ENCODE results near the gene SEMA3F.

SEMA3F gene

DNA sequence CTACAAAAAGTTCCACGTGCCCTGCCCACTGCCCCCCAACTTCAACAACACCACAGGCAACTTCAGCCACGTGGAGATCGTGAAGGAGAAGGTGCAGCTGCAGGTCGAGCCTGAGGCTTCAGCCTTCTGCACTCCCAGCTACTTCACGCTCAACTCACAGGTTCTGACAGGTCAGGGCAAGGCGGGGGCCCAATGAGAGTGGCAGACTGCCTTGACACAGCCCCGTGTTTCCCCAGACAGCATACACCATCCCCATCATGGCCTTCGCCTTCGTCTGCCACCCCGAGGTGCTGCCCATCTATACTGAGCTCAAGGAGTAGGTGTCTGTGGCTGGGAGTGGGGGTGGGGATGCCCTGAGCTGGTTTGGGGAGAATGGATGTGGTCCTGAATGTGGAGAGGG lies 62.6 kb downstream of the SEMA3F start:
- TF ChIP-seq CTCF (IDR thresholded peaks at IDR 0.05; ENCODE audit: low read depth, low read length): no peak
- H3K4me3 ChIP-seq (ENCODE audit: low read depth, low read length): no peak overlapping the region

DNA sequence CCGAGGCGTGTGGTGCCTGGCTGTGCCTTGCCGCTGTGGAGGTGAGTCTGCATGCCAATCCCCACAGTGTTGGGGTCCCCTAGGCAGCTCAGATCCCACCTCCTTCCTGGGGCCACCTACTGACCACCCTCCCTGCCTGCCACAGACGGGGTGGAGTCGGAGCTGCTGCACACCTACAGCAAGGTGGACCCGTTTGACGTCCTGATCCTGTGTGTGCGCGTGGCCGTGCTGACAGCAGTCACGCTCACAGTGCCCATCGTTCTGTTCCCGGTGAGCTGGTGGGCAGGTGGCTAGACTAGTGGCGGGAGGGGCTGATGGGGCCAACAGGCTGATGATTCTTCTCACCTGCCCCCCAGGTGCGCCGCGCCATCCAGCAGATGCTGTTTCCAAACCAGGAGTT lies 63.3 kb downstream of the SEMA3F start:
- H3K4me3 ChIP-seq (ENCODE audit: low read depth, low read length): no peak overlapping the region

DNA sequence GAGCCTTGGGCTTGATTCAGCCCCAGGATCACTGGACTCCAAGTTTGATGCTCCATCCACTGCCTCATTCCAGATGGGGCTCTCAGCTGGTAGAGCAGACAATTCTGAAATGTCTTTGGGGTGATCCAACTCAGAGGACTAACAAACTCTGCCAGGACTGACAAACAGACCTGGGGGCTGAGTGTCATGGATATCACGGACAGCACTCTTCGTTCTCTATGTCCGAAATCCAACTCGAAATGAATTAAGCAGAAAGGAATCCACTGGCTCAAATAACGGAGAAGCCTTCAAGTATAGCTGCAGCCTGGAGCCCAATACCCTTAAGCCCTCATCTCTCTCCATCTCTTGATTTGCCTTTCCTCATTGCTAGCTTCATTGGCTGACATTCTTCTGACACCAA lies 64.2 kb downstream of the SEMA3F start:
- no peak overlapping the region for H3K4me3 ChIP-seq (ENCODE audit: low read depth, low read length)
- TF ChIP-seq CTCF (IDR thresholded peaks at IDR 0.05; ENCODE audit: low read depth, low read length): no peak

More for the DNA sequence above, 63.3 kb downstream of the SEMA3F start:
- no peak for TF ChIP-seq CTCF (IDR thresholded peaks at IDR 0.05; ENCODE audit: low read depth, low read length)

GRCh38 chr3:50220109-50220508 lies 65.0 kb downstream of the SEMA3F start:
- TF ChIP-seq CTCF (IDR thresholded peaks at IDR 0.05; ENCODE audit: low read depth, low read length): no peak
- no peak overlapping the region for H3K4me3 ChIP-seq (ENCODE audit: low read depth, low read length)

DNA sequence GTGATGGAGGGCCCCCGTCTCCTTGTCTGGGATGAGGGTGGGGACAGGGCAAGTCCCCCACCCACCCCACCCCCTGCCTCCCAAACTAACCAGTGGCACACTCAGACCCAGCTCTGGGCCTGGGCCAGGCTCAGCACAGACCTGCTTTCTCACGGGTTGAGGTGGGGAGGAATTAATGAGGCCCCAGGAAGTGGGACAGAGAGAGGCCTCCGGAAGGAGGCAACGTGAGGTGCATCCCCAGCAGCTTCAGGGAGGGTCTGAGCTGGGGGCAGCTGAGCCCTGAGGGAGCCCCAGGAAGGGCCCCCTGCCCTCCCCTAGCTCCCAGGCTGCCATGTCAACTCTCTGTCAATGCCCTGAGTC lies 65.9 kb downstream of the SEMA3F start:
- H3K4me3 ChIP-seq (ENCODE audit: low read depth, low read length): no peak overlapping the region
- TF ChIP-seq CTCF (IDR thresholded peaks at IDR 0.05; ENCODE audit: low read depth, low read length): no peak

DNA sequence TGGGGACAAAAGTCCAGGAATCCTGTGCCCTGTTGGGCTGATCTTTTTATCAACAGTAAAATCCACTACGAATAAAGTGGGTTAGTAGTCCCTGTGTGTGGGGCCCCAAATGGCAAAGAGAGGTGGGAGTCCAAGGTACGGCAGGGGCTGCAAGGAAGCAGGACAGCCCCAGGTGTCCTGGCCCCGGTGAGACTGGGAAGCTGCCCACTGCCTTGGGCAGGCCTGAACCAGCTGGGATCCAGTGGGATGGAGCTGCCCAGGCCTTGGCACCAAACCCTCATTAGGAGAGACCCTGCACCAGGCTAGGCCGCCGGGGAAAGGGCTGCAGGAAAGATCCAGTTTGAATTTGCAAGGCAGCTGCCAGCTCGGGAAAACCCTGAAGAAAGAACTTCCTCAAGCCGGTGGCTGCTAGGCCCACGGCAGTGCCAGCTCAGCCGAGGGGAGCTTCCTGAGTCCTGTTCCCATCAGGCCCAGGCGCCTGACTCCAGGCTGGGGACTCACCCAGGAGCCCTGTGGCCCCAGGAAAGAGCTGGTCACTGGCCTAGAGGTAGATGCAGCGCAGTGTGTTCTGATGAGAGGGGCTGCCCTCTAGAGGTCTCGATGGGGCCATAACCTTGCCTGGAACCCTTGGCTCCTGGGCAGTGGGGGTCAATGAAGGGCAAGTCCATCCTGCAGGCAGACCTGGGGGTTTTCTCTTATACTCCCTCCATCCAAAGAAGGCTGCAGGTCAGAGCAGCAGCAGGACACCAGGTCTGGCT lies 66.5 kb downstream of the SEMA3F start:
- no peak overlapping the region for H3K4me3 ChIP-seq (ENCODE audit: low read depth, low read length)
- no peak for TF ChIP-seq CTCF (IDR thresholded peaks at IDR 0.05; ENCODE audit: low read depth, low read length)

- no peak for TF ChIP-seq CTCF (IDR thresholded peaks at IDR 0.05; ENCODE audit: low read depth, low read length)
These were observed 67.0 kb downstream of the SEMA3F start for GRCh38 chr3:50222169-50222528.

More at GRCh38 chr3:50222169-50222528, 67.0 kb downstream of the SEMA3F start:
- H3K4me3 ChIP-seq (ENCODE audit: low read depth, low read length): no peak overlapping the region
